GM18519 (cell line): ENCODE measurements around the gene APCDD1.
"Not testable (repeated sequence)": the region's sequence is repeated elsewhere in the genome, so short reads cannot be mapped to it uniquely, and the experiment has no call there.

ENCODE experiments used
- ATAC-seq: cut with Tn5 transposase; IDR thresholded peaks from one replicate; pipeline ENCODE4 v1.9.1; 2021; ENCODE audit warnings: mild to moderate bottlenecking, moderate library complexity; ENCODE audit not compliant: unreplicated experiment, low FRiP score

APCDD1 gene

GRCh38 chr18:10523544-10523943 lies 69.1 kb downstream of the APCDD1 start:
- ATAC-seq: no peak

- ATAC-seq: no peak
These were observed 70.3 kb downstream of the APCDD1 start for GRCh38 chr18:10524507-10525370.

- no peak for ATAC-seq
These were observed 70.9 kb downstream of the APCDD1 start for GRCh38 chr18:10525371-10525691.

GRCh38 chr18:10525697-10526560 lies 71.5 kb downstream of the APCDD1 start, which contains the start of gene NAPG:
NAPG (plus strand) TSS chr18:10526027; CDS start chr18:10526103, 76 bp downstream.
- peak; percentile 63 for ATAC-seq

- ATAC-seq: no peak
These were observed 72.1 kb downstream of the APCDD1 start for GRCh38 chr18:10526561-10526949.

GRCh38 chr18:10528439-10528838 lies 74.0 kb downstream of the APCDD1 start:
- ATAC-seq: no peak

- no peak for ATAC-seq
These were observed 75.6 kb downstream of the APCDD1 start for GRCh38 chr18:10530002-10530401.

- ATAC-seq: no peak
These were observed 76.4 kb downstream of the APCDD1 start for GRCh38 chr18:10530852-10531251.

- ATAC-seq: no peak
These were observed 78.7 kb downstream of the APCDD1 start for GRCh38 chr18:10533111-10533510.

GRCh38 chr18:10536280-10536679 lies 81.8 kb downstream of the APCDD1 start:
- ATAC-seq: no peak

- no peak for ATAC-seq
These were observed 83.3 kb downstream of the APCDD1 start for GRCh38 chr18:10537765-10538164.

- ATAC-seq: not testable (repeated sequence)
These were observed 84.7 kb downstream of the APCDD1 start for GRCh38 chr18:10539124-10539523.
